Measurements from ENCODE around the gene AKT2. TPM values are rescaled to one million over a fixed set of nuclear protein-coding genes. Genes with fewer than 3 reads are reported as not detected.

Gene AKT2
- total and polyA plus RNA-seq, 2 of the 8 experiments (the other 6 are each of a cell fraction or from before 2014, with no cell fraction given): 151 to 183 TPM

- TF ChIP-seq SIN3A (conservative IDR thresholded peaks at IDR 0.05 in 1 of 2, IDR thresholded peaks at IDR 0.05 in 1 of 2; ENCODE audit: low read depth in 1 of 2, low read length in 2 of 2) (no peak), SP1 (IDR thresholded peaks at IDR 0.05; ENCODE audit: low read depth, low read length) (no peak), ASH2L (IDR thresholded peaks at IDR 0.05; ENCODE audit: low read length) (no peak)
Observed at GRCh38 chr19:40277356-40278059, 7.6 kb downstream of the AKT2 start (continued).

Data from H1 (cell line).